Heart right ventricle (tissue), 16 donors: ENCODE results near the gene PKIG. TPM values are rescaled to one million over a fixed set of nuclear protein-coding genes. Genes with fewer than 3 reads are reported as not detected.

Source experiments
- ATAC-seq, 8 donors: fragments of 200-7000 bp; cut with Tn5 transposase; one replicate each; pipeline ENCODE4 v1.9.1; 2020; ENCODE audit warnings: mild to moderate bottlenecking in 8 of 8, moderate library complexity in 8 of 8, moderate number of reproducible peaks in 1 of 8
- DNase-seq, 2 donors: peaks; one replicate each; pipeline ENCODE4 v3.0.0-alpha.2; 2020
- H3K27ac ChIP-seq, 10 donors: fragments of 200-600 bp; sonication (generic) in 2 of 10; one replicate each; pipeline versions ENCODE4 v1.5.0 to v1.8.0; 2020 to 2022; ENCODE audit warnings: mild to moderate bottlenecking in 3 of 10
- H3K27me3 ChIP-seq, 7 donors: fragments of 200-600 bp; one replicate each; pipeline ENCODE4 v1.8.0; 2021 to 2022; ENCODE audit warnings: mild to moderate bottlenecking in 2 of 7
- H3K36me3 ChIP-seq, 9 donors: fragments of 200-600 bp; sonication (generic) in 1 of 9; one replicate each; pipeline versions ENCODE4 v1.5.0 to v1.8.0; 2020 to 2022; ENCODE audit warnings: mild to moderate bottlenecking in 2 of 9
- H3K4me1 ChIP-seq, 9 donors: fragments of 200-600 bp; sonication (generic) in 1 of 9; one replicate each; pipeline versions ENCODE4 v1.5.0 to v1.8.0; 2020 to 2022; ENCODE audit warnings: mild to moderate bottlenecking in 4 of 9
- H3K4me3 ChIP-seq, 10 donors: fragments of 200-600 bp; sonication (generic) in 2 of 10; one replicate each; pipeline versions ENCODE4 v1.5.0 to v1.8.0; 2020 to 2022; ENCODE audit warnings: mild to moderate bottlenecking in 7 of 10, moderate library complexity in 2 of 10
- H3K9me3 ChIP-seq, 11 donors: fragments of 200-600 bp in 10 of 11; sonication (generic) in 2 of 11; one replicate each; pipeline versions ENCODE4 v1.5.0 to v1.8.0; 2013 to 2022; ENCODE audit warnings: mild to moderate bottlenecking in 2 of 11, control low read depth in 1 of 11, moderate library complexity in 1 of 11
- WGBS, 2 donors: extraction: QIAGEN DNeasy Blood & Tissue Kit; methylation state at CpG; one replicate each; pipeline ENCODE4 v1.1.7; 2013; ENCODE audit warnings: inconsistent platforms in 1 of 2; 5-methylcytosine and 5-hydroxymethylcytosine counted together
- intact Hi-C, 10 donors: fragments of 100-400 bp; cut with DNase I; formaldehyde crosslinking; loops; one replicate each; pipeline versions ENCODE4 v1.11.1 to v1.14.2; 2022
- polyA plus RNA-seq, 2 donors: library from polyadenylated mRNA; stranded (reverse); fragments of 200-250 nt; gene quantifications; one replicate each; pipeline ENCODE4 v1.2.3, GENCODE V29; 2013
- total RNA-seq, 10 donors: library from RNA; stranded (reverse); fragmentation: NEBNext Ultra II Directional in 3 of 10; extraction: Animal tissue kit (Norgen Biotek cat#: 25700) in 3 of 10; gene quantifications; one replicate each; pipeline versions ENCODE4 v1.2.1 to v1.2.4, GENCODE V29; 2021 to 2023
- TF ChIP-seq, protein P1 (sequence below), 9 donors: fragments of 200-600 bp; sonication (generic) in 2 of 9; IDR thresholded peaks; one replicate each; pipeline versions ENCODE4 v1.5.0 to v1.8.0; 2021 to 2022; ENCODE audit warnings: antibody characterized with exemption in 9 of 9, mild to moderate bottlenecking in 5 of 9, moderate library complexity in 1 of 9
- donor health status: Arrhythmogenic right ventricular cardiomyopathy.
- donor health status: ischemic (EF 13 %, LVEDD 7.1; RV severe dilation, severe dysfunction).
- donor health status: healthy with polysubstance abuse.
- donor health status: DM: no; HTN: yes; CAD: no.
- donor health status: DM: no; HTN: no; CAD: no.
- donor health status: ischemic (EF 25% LVEDD 6.9; RV normal size, moderate dysfunction).
- donor health status: ischemic (EF 25% LVEDD 5.7; RV mildly dilated, moderate dysfunction).
- donor health status: healthy.
- donor health status: DM: yes; HTN: yes; CAD: no.
- donor health status: Ischemic cardiomyopathy.
- donor health status: ischemic (EF 35%, LVEDD 5.7; RV mildly dilated, moderate dysfunction).
- donor health status: nonischemic (EF 11% LVEDD 7.7; RV severe dilation, severe dysfunction).
- donor health status: DM: yes; HTN: yes; CAD: no.
- donor health status: PGD.
- donor health status: ischemic (EF 29% LVEDD 5.4; RV normal size, mild dysfunction).
- donor health status: nonischemic (EF 23%, LVEDD 6.1; RV moderate dilation, normal function).

PKIG gene
- total and polyA plus RNA-seq, 12 donors, result 155 to 342 (median 210) TPM

DNA sequence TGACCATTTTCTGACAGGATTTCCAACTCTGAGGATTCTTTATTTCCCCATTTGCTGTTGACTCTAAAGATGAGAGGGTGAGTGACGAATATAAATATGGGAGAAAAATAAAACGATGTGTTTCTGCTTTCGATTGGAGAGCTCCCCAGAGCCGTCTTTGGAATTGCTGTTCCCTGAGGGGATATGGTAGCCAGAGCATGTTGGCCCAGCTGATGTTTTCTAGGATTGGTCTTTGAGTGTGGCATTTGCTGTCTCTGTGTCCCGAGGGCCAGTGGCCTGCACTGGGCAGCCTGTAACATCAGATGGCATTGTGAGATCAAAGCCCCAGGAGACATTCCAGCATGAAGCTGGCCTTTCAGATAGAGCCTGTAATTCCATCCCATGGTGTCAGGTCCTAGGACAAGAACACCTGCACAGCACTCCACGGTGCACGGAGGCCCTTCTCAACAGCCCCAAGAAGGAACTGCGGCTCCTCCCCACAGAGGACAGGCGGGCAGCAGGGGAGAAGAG, 26.7 kb downstream of the PKIG start:
- TF ChIP-seq, protein P1, sequence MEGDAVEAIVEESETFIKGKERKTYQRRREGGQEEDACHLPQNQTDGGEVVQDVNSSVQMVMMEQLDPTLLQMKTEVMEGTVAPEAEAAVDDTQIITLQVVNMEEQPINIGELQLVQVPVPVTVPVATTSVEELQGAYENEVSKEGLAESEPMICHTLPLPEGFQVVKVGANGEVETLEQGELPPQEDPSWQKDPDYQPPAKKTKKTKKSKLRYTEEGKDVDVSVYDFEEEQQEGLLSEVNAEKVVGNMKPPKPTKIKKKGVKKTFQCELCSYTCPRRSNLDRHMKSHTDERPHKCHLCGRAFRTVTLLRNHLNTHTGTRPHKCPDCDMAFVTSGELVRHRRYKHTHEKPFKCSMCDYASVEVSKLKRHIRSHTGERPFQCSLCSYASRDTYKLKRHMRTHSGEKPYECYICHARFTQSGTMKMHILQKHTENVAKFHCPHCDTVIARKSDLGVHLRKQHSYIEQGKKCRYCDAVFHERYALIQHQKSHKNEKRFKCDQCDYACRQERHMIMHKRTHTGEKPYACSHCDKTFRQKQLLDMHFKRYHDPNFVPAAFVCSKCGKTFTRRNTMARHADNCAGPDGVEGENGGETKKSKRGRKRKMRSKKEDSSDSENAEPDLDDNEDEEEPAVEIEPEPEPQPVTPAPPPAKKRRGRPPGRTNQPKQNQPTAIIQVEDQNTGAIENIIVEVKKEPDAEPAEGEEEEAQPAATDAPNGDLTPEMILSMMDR (IDR thresholded peaks at IDR 0.05), result no peak
- peak in 7 of 8 donors; percentile 10 to 50 (median 21) for ATAC-seq
- Histone ChIP-seq H3K9me3 (peaks cover 0 to 3% (median 0%) of the 10 kb centered on the region in 11 donors), H3K4me3 (peak overlapping the region in 5 of 10 donors; percentile 32 to 47 (median 35)), H3K4me1 (peaks cover 16 to 77% (median 57%) of the 10 kb centered on the region in 9 donors), H3K27ac (peak overlapping the region; percentile 83 to 92 (median 87)), H3K36me3 (peaks cover 0 to 32% (median 5%) of the 10 kb centered on the region in 9 donors), H3K27me3 (no peaks in the 10 kb centered on the region)
- 32 to 37% methylated on average over 9 of the region's 9 CpGs for WGBS, 2 donors
- DNase-seq, result no peak
- intact Hi-C loops, result loop anchor here in 4 of 10 donors (2.0 to 10.0 kb wide), 5 partner anchors 26 to 394 kb away; partner anchors contain the start of genes OSER1 (in 1 of the 4) and PKIG (in 1 of the 4)

- WGBS, 2 donors, result 15 to 16% methylated on average over 25 of the region's 25 CpGs
- intact Hi-C loops, result loop anchor here (1.0 to 10.0 kb wide), 19 partner anchors 27 to 395 kb away; partner anchors contain the start of genes OSER1 (in 6 of the 10), TTPAL (in 3 of the 10) and PKIG (in 1 of the 10)
- Histone ChIP-seq H3K36me3 (peaks cover 0 to 36% (median 7%) of the 10 kb centered on the region in 9 donors), H3K4me1 (peaks cover 18 to 77% (median 55%) of the 10 kb centered on the region in 9 donors), H3K4me3 (peak overlapping the region in 7 of 10 donors; percentile 25 to 47 (median 32)), H3K9me3 (peaks cover 0 to 3% (median 0%) of the 10 kb centered on the region in 11 donors), H3K27ac (peak overlapping the region; percentile 83 to 92 (median 87)), H3K27me3 (no peaks in the 10 kb centered on the region)
- TF ChIP-seq, protein P1 (IDR thresholded peaks at IDR 0.05), result peak; percentile 95 to 99 (median 97)
- ATAC-seq (peak; percentile 87 to 94 (median 93)), DNase-seq (peak; percentile 91 to 92)
Measured at GRCh38 chr20:44609516-44610312, 27.3 kb downstream of the PKIG start.

GRCh38 chr20:44610313-44610962, 28.1 kb downstream of the PKIG start:
- H3K4me1 ChIP-seq, result peaks cover 25 to 77% (median 58%) of the 10 kb centered on the region in 9 donors
- peak overlapping the region in 1 of 10 donors; percentile 47 for H3K4me3 ChIP-seq
- DNase-seq (no peak), ATAC-seq (peak in 6 of 8 donors; percentile 0 to 6 (median 2))
- no peaks in the 10 kb centered on the region for H3K27me3 ChIP-seq
- TF ChIP-seq, protein P1 (IDR thresholded peaks at IDR 0.05), result peak in 1 of 9 donors; percentile 8
- peaks cover 0 to 3% (median 0%) of the 10 kb centered on the region in 11 donors for H3K9me3 ChIP-seq
- H3K36me3 ChIP-seq, result peaks cover 0 to 43% (median 12%) of the 10 kb centered on the region in 9 donors
- intact Hi-C loops, result loop anchor here (1.0 to 10.0 kb wide), 18 partner anchors 33 to 396 kb away; partner anchors contain the start of genes OSER1 (in 5 of the 10) and TTPAL (in 3 of the 10)
- WGBS, 2 donors, result 0 to 13% methylated on average over 1 of the region's 1 CpG
- H3K27ac ChIP-seq, result peak overlapping the region; percentile 83 to 92 (median 87)
